Ovary (tissue), 3 donors: ENCODE measurements around the gene INTS3.

Source experiments
- EP300 ChIP-seq: sonication (generic); formaldehyde crosslinking; IDR thresholded peaks from one replicate; pipeline ENCODE4 v1.6.1; 2017; ENCODE audit warnings: antibody characterized with exemption
- TF ChIP-seq, protein P1 (sequence below), 3 donors: fragments of 450-650 bp in 2 of 3; fragments of 200-600 bp in 1 of 3; IDR thresholded peaks; one replicate each; pipeline versions ENCODE4 v1.5.1 to v1.8.0; 2016 to 2022; ENCODE audit warnings: antibody characterized with exemption in 3 of 3, mild to moderate bottlenecking in 1 of 3
- donor health status: DM: no; HTN: no; CAD: no.

DNA sequence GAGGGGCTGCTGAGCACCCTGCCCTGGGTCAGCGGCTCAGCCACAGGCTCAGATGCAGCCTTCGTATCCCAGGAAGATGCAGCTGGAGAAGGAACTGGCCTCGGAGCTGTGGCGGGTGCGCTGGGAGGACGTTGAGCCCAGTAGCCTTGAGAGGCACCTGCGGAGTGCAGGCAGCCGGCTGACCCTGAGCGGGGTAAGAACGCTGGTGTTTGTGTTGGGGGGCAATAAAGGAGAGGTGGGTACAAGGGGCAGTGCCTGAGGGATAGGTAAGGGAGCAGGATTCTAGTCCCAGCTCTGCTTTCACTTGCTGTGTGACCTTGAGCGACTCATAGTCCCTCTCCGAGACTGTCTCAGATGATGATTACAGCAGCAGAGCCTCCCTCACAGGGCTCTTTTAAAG, 43.0 kb upstream of the INTS3 start:
- TF ChIP-seq, protein P1, sequence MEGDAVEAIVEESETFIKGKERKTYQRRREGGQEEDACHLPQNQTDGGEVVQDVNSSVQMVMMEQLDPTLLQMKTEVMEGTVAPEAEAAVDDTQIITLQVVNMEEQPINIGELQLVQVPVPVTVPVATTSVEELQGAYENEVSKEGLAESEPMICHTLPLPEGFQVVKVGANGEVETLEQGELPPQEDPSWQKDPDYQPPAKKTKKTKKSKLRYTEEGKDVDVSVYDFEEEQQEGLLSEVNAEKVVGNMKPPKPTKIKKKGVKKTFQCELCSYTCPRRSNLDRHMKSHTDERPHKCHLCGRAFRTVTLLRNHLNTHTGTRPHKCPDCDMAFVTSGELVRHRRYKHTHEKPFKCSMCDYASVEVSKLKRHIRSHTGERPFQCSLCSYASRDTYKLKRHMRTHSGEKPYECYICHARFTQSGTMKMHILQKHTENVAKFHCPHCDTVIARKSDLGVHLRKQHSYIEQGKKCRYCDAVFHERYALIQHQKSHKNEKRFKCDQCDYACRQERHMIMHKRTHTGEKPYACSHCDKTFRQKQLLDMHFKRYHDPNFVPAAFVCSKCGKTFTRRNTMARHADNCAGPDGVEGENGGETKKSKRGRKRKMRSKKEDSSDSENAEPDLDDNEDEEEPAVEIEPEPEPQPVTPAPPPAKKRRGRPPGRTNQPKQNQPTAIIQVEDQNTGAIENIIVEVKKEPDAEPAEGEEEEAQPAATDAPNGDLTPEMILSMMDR (IDR thresholded peaks at IDR 0.05), result no peak
- no peak for TF ChIP-seq EP300
